Measurements from ENCODE around the gene PER1. TPM values are rescaled to one million over a fixed set of nuclear protein-coding genes. Genes with fewer than 3 reads are reported as not detected.

PER1 gene
- total and polyA plus RNA-seq, 9 of the 15 experiments (the other 6 are each of a cell fraction or from before 2014, with no cell fraction given), result 0.13 to 26.0 (median 3.4) TPM

DNA sequence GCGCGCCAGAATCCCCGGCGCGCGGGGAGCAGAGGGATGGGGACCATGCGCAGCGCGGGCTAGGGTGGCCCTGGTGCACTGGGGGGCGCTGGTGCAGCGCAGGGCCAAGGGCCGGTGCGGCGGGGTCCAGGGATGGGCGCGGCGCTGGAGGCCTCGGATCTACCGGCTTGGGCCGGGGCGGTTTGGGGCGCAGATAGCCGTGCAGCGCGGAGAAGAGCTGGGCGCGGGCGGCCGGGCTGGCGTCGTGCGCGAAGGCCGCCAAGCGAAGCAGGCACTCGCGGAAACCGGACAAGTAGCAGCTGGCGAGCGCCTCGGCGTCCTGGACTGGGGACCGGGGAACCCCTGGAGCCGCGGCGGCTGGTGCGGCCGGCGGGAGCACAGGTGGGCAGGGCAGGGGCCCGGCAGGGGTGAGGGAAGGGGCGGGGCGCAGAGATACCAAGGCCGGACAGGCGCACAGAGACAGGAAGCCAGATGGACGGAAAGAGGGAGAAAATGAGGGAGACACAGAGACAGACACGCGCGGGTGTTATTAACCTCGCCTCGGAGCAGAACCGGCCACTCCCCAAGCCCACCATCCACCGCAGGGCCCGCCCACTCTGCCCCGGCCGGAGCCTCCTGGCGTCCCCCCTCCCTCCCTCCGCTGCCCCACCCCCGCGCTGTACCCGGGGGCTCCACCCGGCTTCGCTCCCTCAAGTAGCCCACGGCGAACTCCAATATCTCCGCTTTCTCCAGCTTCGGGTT is 30.4 kb downstream of the PER1 start (continued):
- TF ChIP-seq, protein P1, sequence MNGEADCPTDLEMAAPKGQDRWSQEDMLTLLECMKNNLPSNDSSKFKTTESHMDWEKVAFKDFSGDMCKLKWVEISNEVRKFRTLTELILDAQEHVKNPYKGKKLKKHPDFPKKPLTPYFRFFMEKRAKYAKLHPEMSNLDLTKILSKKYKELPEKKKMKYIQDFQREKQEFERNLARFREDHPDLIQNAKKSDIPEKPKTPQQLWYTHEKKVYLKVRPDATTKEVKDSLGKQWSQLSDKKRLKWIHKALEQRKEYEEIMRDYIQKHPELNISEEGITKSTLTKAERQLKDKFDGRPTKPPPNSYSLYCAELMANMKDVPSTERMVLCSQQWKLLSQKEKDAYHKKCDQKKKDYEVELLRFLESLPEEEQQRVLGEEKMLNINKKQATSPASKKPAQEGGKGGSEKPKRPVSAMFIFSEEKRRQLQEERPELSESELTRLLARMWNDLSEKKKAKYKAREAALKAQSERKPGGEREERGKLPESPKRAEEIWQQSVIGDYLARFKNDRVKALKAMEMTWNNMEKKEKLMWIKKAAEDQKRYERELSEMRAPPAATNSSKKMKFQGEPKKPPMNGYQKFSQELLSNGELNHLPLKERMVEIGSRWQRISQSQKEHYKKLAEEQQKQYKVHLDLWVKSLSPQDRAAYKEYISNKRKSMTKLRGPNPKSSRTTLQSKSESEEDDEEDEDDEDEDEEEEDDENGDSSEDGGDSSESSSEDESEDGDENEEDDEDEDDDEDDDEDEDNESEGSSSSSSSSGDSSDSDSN (IDR thresholded peaks at IDR 0.05; ENCODE audit: borderline replicate concordance in 1 of 2, low read depth in 2 of 2, low read length in 2 of 2), result peak; percentile 93 to 95
- TF ChIP-seq HBP1 (CRISPR knock-in tag; IDR thresholded peaks at IDR 0.05) (no peak), TEAD4 (IDR thresholded peaks at IDR 0.05; ENCODE audit: low read length) (no peak), TEAD4 (CRISPR knock-in tag; IDR thresholded peaks at IDR 0.05; ENCODE audit: borderline replicate concordance) (no peak), CAMTA2 (CRISPR knock-in tag; conservative IDR thresholded peaks at IDR 0.05) (no peak), PML (IDR thresholded peaks at IDR 0.05; ENCODE audit: low read length) (no peak), ZNF311 (CRISPR knock-in tag; IDR thresholded peaks at IDR 0.05) (no peak), MCM7 (IDR thresholded peaks at IDR 0.05) (no peak), RBFOX2 (IDR thresholded peaks at IDR 0.05; ENCODE audit: low read depth, low read length) (0 out of 2 replicates have a peak, but pooled peaks have one; percentile 21), KHSRP (IDR thresholded peaks at IDR 0.05) (no peak), ZNF384 (IDR thresholded peaks at IDR 0.05; ENCODE audit: low read depth, low read length) (0 out of 2 replicates have a peak, but pooled peaks have one; percentile 36), TAF15 (IDR thresholded peaks at IDR 0.05; ENCODE audit: low read depth, low read length) (no peak), HDGF (IDR thresholded peaks at IDR 0.05) (no peak), RAD51 (IDR thresholded peaks at IDR 0.05; ENCODE audit: borderline replicate concordance, low read depth) (no peak), TBP (optimal IDR thresholded peaks at IDR 0.05; ENCODE audit: low read depth, low read length) (no peak), ZNF717 (CRISPR knock-in tag; IDR thresholded peaks at IDR 0.05) (no peak), L3MBTL2 (IDR thresholded peaks at IDR 0.05) (peak; percentile 72; the same call in 1 of the 2 replicates), MEF2A (IDR thresholded peaks at IDR 0.05; ENCODE audit: control insufficient read depth, low read depth, low read length) (no peak), GTF2E2 (tag; IDR thresholded peaks at IDR 0.05) (no peak), ETV5 (CRISPR knock-in tag; IDR thresholded peaks at IDR 0.05; ENCODE audit: low read depth) (0 out of 2 replicates have a peak, but pooled peaks have one; percentile 37), ZNF76 (CRISPR knock-in tag; IDR thresholded peaks at IDR 0.05; ENCODE audit: borderline replicate concordance) (no peak)

Measured in K562 (cell line).